Keratinocyte (primary cell): ENCODE measurements around the gene MED31. TPM values are rescaled to one million over a fixed set of nuclear protein-coding genes. Genes with fewer than 3 reads are reported as not detected.

Source experiments
- DNase-seq: peaks from one replicate; pipeline ENCODE4 v3.0.0-alpha.2; 2011; ENCODE audit warnings: low read depth, missing footprints, low spot score
- FAIRE-seq: peaks from 2 replicates; lab custom pipeline; 2011; peaks lifted over from hg19 to GRCh38; lab: Jason Lieb, UNC
- H2AFZ ChIP-seq: 2 replicates; pipeline ENCODE4 v1.6.0; 2012; ENCODE audit warnings: low read length, control low read depth, inconsistent platforms; ENCODE audit not compliant: control insufficient read depth
- H3K27ac ChIP-seq: 2 replicates; pipeline ENCODE4 v1.5.1; 2011; ENCODE audit warnings: low read length; ENCODE audit not compliant: control insufficient read depth, insufficient read depth
- H3K27me3 ChIP-seq: 3 replicates; pipeline ENCODE4 v1.6.0; 2011; ENCODE audit warnings: low read length; ENCODE audit not compliant: control insufficient read depth, insufficient read depth; ENCODE audit errors: extremely low read depth
- H3K36me3 ChIP-seq, 2 experiments: 2 replicates in 1 of 2; 3 replicates in 1 of 2; pipeline ENCODE4 v1.5.1; 2011; ENCODE audit warnings: low read length in 2 of 2, mild to moderate bottlenecking in 1 of 2; ENCODE audit not compliant: control insufficient read depth in 2 of 2, insufficient read depth in 2 of 2; ENCODE audit errors: extremely low read depth in 1 of 2
- H3K4me1 ChIP-seq: 3 replicates; pipeline ENCODE4 v1.5.1; 2011; ENCODE audit warnings: low read length; ENCODE audit not compliant: control insufficient read depth, insufficient read depth; ENCODE audit errors: extremely low read depth
- H3K4me2 ChIP-seq: 3 replicates; pipeline ENCODE4 v1.6.0; 2011; ENCODE audit warnings: low read depth, low read length; ENCODE audit not compliant: control insufficient read depth, insufficient read depth; ENCODE audit errors: extremely low read depth
- H3K4me3 ChIP-seq, 3 experiments: fragments of 200-600 bp in 1 of 3; sonication (generic) in 1 of 3; 2 replicates in 2 of 3; 3 replicates in 1 of 3; pipeline ENCODE4 v1.5.1; 2011 to 2016; ENCODE audit warnings: low read length in 3 of 3, mild to moderate bottlenecking in 3 of 3, control low read depth in 2 of 3, inconsistent platforms in 1 of 3, low read depth in 1 of 3, mixed read lengths in 1 of 3, mixed run types in 1 of 3, moderate library complexity in 1 of 3; ENCODE audit not compliant: control insufficient read depth in 2 of 3, insufficient read depth in 2 of 3; ENCODE audit errors: extremely low read depth in 1 of 3
- H3K79me2 ChIP-seq: 2 replicates; pipeline ENCODE4 v1.6.0; 2012; ENCODE audit warnings: low read length; ENCODE audit not compliant: control insufficient read depth, insufficient read depth
- H3K9ac ChIP-seq: 3 replicates; pipeline ENCODE4 v1.6.0; 2011; ENCODE audit warnings: low read length; ENCODE audit not compliant: control insufficient read depth, insufficient read depth; ENCODE audit errors: extremely low read depth
- H3K9me1 ChIP-seq: 3 replicates; pipeline ENCODE4 v1.6.0; 2011; ENCODE audit warnings: low read length; ENCODE audit not compliant: control insufficient read depth, insufficient read depth; ENCODE audit errors: extremely low read depth
- H3K9me3 ChIP-seq: 2 replicates; pipeline ENCODE4 v1.5.1; 2012; ENCODE audit warnings: low read depth, low read length; ENCODE audit not compliant: control insufficient read depth
- H4K20me1 ChIP-seq: 3 replicates; pipeline ENCODE4 v1.6.0; 2011; ENCODE audit warnings: low read length; ENCODE audit not compliant: control insufficient read depth, insufficient read depth; ENCODE audit errors: extremely low read depth
- EZH2 ChIP-seq: IDR thresholded peaks from one replicate; pipeline ENCODE4 v1.6.1; 2012; ENCODE audit warnings: inconsistent platforms, mild to moderate bottlenecking, low read length, moderate library complexity
- dilution Hi-C: fragments of 300-500 bp; cut with MboI; formaldehyde crosslinking; loops from one replicate; pipeline ENCODE4 v1.7.0; 2020; ENCODE audit warnings: low sequenced_read_pairs; ENCODE audit not compliant: extremely low pct_ligation_motif_present
- polyA plus RNA-seq, 5 experiments: library from polyadenylated mRNA; depleted of rRNA in 3 of 5; stranded (reverse) in 3 of 5; stranded (forward) in 1 of 5; unstranded in 1 of 5; fragments of >200 nt; gene quantifications; 1 replicate in 1 of 5; 2 replicates in 3 of 5; 3 replicates in 1 of 5; pipeline versions ENCODE4 v1.2.1 to v1.2.3, GENCODE V29; 2011 to 2012; ENCODE audit warnings: missing spikeins in 2 of 5, low read depth in 1 of 5, low replicate concordance in 1 of 5
- TF ChIP-seq, protein P1 (sequence below), 3 experiments: IDR thresholded peaks in 1 of 3; conservative IDR thresholded peaks in 1 of 3; optimal IDR thresholded peaks in 1 of 3; 2 replicates in 2 of 3; 3 replicates in 1 of 3; pipeline versions ENCODE3 to v1.5.1; 2011; ENCODE audit warnings: low read length in 3 of 3, mild to moderate bottlenecking in 3 of 3, moderate library complexity in 2 of 3, control low read depth in 1 of 3, inconsistent platforms in 1 of 3; ENCODE audit not compliant: insufficient read depth in 2 of 3; ENCODE audit errors: extremely low read depth in 1 of 3

Gene MED31
- polyA plus RNA-seq, 1 donor (not counting 4 experiments of a cell fraction or from before 2014, with no cell fraction given): 49.0 TPM

GRCh38 chr17:6627019-6627418 lies 24.4 kb downstream of the MED31 start:
- no peak overlapping the region for H3K9ac ChIP-seq
- H3K9me1 ChIP-seq: no peaks in the 10 kb centered on the region
- no peak overlapping the region for H3K4me3 ChIP-seq
- no peaks in the 10 kb centered on the region for H3K9me3 ChIP-seq
- H4K20me1 ChIP-seq: no peaks in the 10 kb centered on the region
- TF ChIP-seq, protein P1, sequence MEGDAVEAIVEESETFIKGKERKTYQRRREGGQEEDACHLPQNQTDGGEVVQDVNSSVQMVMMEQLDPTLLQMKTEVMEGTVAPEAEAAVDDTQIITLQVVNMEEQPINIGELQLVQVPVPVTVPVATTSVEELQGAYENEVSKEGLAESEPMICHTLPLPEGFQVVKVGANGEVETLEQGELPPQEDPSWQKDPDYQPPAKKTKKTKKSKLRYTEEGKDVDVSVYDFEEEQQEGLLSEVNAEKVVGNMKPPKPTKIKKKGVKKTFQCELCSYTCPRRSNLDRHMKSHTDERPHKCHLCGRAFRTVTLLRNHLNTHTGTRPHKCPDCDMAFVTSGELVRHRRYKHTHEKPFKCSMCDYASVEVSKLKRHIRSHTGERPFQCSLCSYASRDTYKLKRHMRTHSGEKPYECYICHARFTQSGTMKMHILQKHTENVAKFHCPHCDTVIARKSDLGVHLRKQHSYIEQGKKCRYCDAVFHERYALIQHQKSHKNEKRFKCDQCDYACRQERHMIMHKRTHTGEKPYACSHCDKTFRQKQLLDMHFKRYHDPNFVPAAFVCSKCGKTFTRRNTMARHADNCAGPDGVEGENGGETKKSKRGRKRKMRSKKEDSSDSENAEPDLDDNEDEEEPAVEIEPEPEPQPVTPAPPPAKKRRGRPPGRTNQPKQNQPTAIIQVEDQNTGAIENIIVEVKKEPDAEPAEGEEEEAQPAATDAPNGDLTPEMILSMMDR (optimal IDR thresholded peaks at IDR 0.05 in 1 of 3, IDR thresholded peaks at IDR 0.05 in 1 of 3, conservative IDR thresholded peaks at IDR 0.05 in 1 of 3; ENCODE audit: extremely low read depth in 1 of 3, insufficient read depth in 2 of 3, low read length in 3 of 3): no peak
- TF ChIP-seq EZH2: no peak
- peaks cover 15 to 16% of the 10 kb centered on the region in 2 experiments for H3K36me3 ChIP-seq
- peak; percentile 61 for FAIRE-seq
- peaks cover 10% of the 10 kb centered on the region for H3K4me1 ChIP-seq
- H3K27me3 ChIP-seq: no peaks in the 10 kb centered on the region
- no peak overlapping the region for H3K27ac ChIP-seq
- H2AFZ ChIP-seq: no peak overlapping the region
- no peak for DNase-seq
- H3K4me2 ChIP-seq: no peak overlapping the region
- peaks cover 22% of the 10 kb centered on the region for H3K79me2 ChIP-seq
- dilution Hi-C loops: no loop called here

DNA sequence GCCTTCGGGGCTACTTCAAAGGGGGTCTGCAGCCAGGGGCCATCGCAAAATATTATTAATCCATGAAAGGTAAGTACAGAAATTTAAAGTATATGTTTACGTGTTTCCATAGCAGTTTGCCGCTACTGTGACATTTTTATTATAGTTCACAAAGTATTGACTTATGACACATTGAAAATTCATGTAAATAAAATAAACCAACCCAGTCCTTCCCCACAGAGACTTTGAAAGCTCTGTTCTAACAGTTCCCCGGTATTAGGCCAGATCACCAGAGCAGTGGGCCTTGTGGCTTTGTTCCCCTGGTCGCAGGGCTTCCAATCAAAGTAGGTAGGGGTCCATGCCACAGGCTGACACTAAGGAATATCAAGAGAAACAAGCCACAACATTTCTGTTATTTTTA lies 24.8 kb downstream of the MED31 start:
- Histone ChIP-seq H3K9ac (no peak overlapping the region), H3K4me3 (no peak overlapping the region), H3K9me1 (no peaks in the 10 kb centered on the region), H3K79me2 (peaks cover 22% of the 10 kb centered on the region), H3K4me2 (no peak overlapping the region), H3K27me3 (no peaks in the 10 kb centered on the region), H3K4me1 (peaks cover 10% of the 10 kb centered on the region), H3K9me3 (no peaks in the 10 kb centered on the region), H3K27ac (no peak overlapping the region), H2AFZ (no peak overlapping the region), H3K36me3 (peaks cover 16 to 19% of the 10 kb centered on the region in 2 experiments), H4K20me1 (no peaks in the 10 kb centered on the region)
- FAIRE-seq (no peak), DNase-seq (no peak)
- dilution Hi-C loops: no loop called here
- TF ChIP-seq, protein P1 (optimal IDR thresholded peaks at IDR 0.05 in 1 of 3, IDR thresholded peaks at IDR 0.05 in 1 of 3, conservative IDR thresholded peaks at IDR 0.05 in 1 of 3; ENCODE audit: extremely low read depth in 1 of 3, insufficient read depth in 2 of 3, low read length in 3 of 3): no peak
